Neural progenitor cell (in vitro differentiated cells): ENCODE results near the gene TBL1X.

ENCODE experiments used
- CTCF ChIP-seq: fragments of 200-600 bp; sonication (generic); IDR thresholded peaks from 2 replicates; pipeline ENCODE4 v1.5.1; 2017; ENCODE audit warnings: antibody characterized with exemption, mild to moderate bottlenecking
- EZH2phosphoT487 ChIP-seq: fragments of 200-600 bp; sonication (generic); IDR thresholded peaks from 2 replicates; pipeline ENCODE4 v1.6.1; 2017; ENCODE audit warnings: antibody characterized with exemption

- TF ChIP-seq CTCF: no peak
- TF ChIP-seq EZH2phosphoT487: no peak
These were observed 292.5 kb downstream of the TBL1X start for GRCh38 chrX:9757366-9757765.
